Measurements from ENCODE around the gene SP8. TPM values are rescaled to one million over a fixed set of nuclear protein-coding genes. Genes with fewer than 3 reads are reported as not detected.

Gene SP8
- total RNA-seq, 1 donor from 2014 or later = not detected

DNA sequence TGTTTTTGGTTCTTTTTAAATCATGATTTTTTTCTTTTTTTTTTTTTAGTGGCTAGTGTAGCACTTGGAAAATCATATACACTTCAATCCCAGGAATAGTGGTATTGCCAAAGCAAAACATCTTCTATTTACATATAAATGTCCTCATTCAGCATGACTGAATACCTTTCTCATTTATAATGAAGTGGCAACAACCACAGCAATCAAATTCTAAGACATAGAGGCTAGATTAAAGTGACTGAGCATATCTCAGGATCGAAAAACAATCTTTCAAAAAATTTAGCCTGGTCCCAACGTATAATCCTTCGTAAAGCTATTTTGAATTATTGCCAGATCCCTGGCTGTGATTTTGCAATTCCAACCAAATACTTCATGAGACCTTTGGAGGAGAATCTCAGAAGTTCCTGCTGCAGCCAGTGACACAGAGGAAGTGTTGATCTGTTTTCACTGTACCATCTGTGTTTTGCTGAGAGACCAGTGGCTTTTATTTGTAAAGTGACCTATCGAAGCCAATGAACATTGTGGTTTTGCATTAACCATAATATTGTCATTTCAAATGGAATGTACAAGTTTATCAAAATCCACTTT lies 29.8 kb upstream of the SP8 start:
- Mint-ChIP-seq H3K27ac (no peak overlapping the region), H3K4me3 (no peak overlapping the region), H3K36me3 (ENCODE audit: low read depth) (no peaks in the 10 kb centered on the region), H3K4me1 (no peaks in the 10 kb centered on the region), H3K9me3 (no peaks in the 10 kb centered on the region), H3K27me3 (peaks cover 2% of the 10 kb centered on the region)
- intact Hi-C loops (cut with micrococcal nuclease) = no loop called here
- ATAC-seq (ENCODE audit: low read depth) (no peak), DNase-seq (no peak)
- ChIA-PET CTCF (no interaction called here), POLR2A (no interaction called here)
- TF ChIP-seq, protein P1, sequence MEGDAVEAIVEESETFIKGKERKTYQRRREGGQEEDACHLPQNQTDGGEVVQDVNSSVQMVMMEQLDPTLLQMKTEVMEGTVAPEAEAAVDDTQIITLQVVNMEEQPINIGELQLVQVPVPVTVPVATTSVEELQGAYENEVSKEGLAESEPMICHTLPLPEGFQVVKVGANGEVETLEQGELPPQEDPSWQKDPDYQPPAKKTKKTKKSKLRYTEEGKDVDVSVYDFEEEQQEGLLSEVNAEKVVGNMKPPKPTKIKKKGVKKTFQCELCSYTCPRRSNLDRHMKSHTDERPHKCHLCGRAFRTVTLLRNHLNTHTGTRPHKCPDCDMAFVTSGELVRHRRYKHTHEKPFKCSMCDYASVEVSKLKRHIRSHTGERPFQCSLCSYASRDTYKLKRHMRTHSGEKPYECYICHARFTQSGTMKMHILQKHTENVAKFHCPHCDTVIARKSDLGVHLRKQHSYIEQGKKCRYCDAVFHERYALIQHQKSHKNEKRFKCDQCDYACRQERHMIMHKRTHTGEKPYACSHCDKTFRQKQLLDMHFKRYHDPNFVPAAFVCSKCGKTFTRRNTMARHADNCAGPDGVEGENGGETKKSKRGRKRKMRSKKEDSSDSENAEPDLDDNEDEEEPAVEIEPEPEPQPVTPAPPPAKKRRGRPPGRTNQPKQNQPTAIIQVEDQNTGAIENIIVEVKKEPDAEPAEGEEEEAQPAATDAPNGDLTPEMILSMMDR (IDR thresholded peaks at IDR 0.05) = no peak

GRCh38 chr7:20804345-20804744 lies 17.7 kb upstream of the SP8 start:
- Mint-ChIP-seq H3K9me3 (peaks cover 3% of the 10 kb centered on the region), H3K4me1 (no peaks in the 10 kb centered on the region), H3K27me3 (peaks cover 16% of the 10 kb centered on the region), H3K4me3 (no peak overlapping the region), H3K36me3 (ENCODE audit: low read depth) (no peaks in the 10 kb centered on the region), H3K27ac (no peak overlapping the region)
- ChIA-PET CTCF (no interaction called here), POLR2A (no interaction called here)
- ATAC-seq (ENCODE audit: low read depth) = no peak
- TF ChIP-seq, protein P1 (IDR thresholded peaks at IDR 0.05) = no peak
- DNase-seq = no peak
- intact Hi-C loops (cut with micrococcal nuclease) = no loop called here

DNA sequence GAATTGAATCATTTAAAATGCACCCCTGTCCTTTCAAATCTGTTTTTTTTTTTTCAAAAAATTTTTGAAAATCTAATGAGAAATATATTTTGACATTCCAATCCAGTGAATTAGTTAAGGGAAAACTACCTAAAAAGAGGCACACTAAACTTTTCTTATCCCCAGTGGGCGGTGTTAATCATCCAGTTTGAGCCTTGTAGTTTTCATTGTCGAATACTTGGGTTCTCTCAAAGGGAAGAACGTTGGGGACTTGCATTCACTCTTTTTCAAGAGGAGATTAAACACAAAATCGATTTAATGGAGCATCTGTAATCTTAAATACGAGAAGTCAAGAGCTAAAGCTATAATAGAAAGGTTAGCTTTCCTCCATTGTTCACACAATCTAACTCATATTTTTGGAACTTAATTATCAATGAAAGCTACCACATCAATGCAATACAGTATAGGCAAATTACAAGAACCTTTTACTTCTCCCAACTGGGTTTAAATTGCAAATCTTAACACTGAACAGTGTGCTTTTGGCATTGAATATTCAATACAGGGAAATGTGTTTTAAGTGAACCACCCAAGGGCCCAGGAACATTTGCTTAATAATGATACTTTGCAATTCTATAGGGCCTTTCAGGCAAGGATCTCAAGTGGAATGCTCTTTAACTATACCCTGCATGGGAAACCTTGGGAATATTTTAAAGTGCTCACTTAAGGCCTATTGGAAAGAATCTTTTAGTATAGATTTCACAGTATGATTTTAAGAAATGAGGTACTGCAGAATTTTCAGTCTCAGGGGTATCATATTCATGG lies 13.1 kb upstream of the SP8 start:
- Mint-ChIP-seq H3K36me3 (ENCODE audit: low read depth) (no peaks in the 10 kb centered on the region), H3K27me3 (peaks cover 37% of the 10 kb centered on the region), H3K9me3 (no peaks in the 10 kb centered on the region), H3K27ac (no peak overlapping the region), H3K4me3 (no peak overlapping the region), H3K4me1 (peaks cover 22% of the 10 kb centered on the region)
- CTCF ChIA-PET = no interaction called here
- POLR2A ChIA-PET = no interaction called here
- TF ChIP-seq, protein P1 (IDR thresholded peaks at IDR 0.05) = no peak
- DNase-seq (no peak), ATAC-seq (ENCODE audit: low read depth) (no peak)
- intact Hi-C loops (cut with micrococcal nuclease) = loop anchor here (5.0 kb wide), 4 partner anchors 628 to 1283 kb away; partner anchors contain the start of genes POLR1F and SP4

DNA sequence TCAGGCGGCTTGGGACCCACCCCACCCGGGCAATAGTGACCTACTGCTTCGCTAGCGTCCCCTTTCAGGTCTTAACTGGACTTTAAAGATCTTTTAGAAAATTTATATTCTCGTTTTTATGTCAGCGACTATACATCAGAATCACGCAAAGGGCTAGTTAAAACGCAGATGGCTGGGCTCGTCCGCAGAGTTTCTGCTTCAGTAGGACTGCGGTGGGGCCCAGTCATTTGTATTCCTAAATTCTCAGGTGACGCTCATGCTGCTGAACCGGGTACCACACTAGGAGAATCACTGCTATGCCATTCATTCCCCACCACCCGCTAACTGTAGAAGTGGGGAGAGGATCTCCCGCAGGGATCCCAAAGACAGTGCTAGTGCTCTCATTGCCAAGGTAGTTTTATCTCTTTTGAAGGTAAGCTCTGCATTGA lies 12.0 kb upstream of the SP8 start:
- Mint-ChIP-seq H3K36me3 (ENCODE audit: low read depth) (no peaks in the 10 kb centered on the region), H3K4me3 (peak overlapping the region; percentile 76), H3K4me1 (peaks cover 22% of the 10 kb centered on the region), H3K27me3 (peaks cover 37% of the 10 kb centered on the region), H3K9me3 (no peaks in the 10 kb centered on the region), H3K27ac (no peak overlapping the region)
- no peak for ATAC-seq (ENCODE audit: low read depth)
- TF ChIP-seq, protein P1 (IDR thresholded peaks at IDR 0.05) = no peak
- POLR2A ChIA-PET = no interaction called here
- intact Hi-C loops (cut with micrococcal nuclease) = loop anchor here (5.0 kb wide), 4 partner anchors 629 to 1284 kb away; partner anchors contain the start of genes POLR1F and SP4
- CTCF ChIA-PET = no interaction called here
- no peak for DNase-seq

DNA sequence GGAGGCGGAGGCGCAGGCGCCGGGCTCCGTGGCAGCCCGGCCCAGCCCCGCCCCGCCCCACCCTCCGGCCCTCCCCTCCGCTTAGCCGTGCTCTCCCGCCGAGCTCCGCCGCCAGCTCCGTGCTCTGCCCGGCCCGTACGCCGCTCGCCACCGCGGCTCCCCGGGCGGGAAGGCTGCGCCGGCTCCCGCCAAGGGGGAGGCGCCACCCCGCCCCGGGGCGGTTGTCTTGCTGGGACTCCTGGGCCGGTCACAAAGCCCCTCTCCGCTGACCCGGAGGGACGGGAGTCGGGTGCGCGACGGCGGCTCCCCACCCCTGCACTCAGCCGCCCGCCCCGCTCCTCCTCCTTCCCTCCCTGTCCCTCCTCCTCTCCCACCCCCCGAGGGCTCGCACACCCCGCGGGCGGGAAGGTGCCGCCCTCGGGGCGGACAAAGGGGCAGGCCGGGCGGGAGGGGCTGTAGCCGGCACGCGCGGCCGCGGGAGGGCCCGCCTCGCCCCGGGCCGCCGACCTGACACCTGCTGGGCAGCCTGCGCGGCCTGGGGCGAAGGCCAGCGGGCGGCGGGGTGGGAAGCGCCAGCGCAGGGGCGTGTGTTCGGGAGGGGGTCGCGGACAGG lies 11.5 kb upstream of the SP8 start:
- POLR2A ChIA-PET = no interaction called here
- Mint-ChIP-seq H3K9me3 (no peaks in the 10 kb centered on the region), H3K27me3 (peaks cover 42% of the 10 kb centered on the region), H3K36me3 (ENCODE audit: low read depth) (no peaks in the 10 kb centered on the region), H3K4me1 (peaks cover 22% of the 10 kb centered on the region), H3K27ac (no peak overlapping the region), H3K4me3 (peak overlapping the region; percentile 76)
- TF ChIP-seq, protein P1 (IDR thresholded peaks at IDR 0.05) = no peak
- intact Hi-C loops (cut with micrococcal nuclease) = loop anchor here (5.0 kb wide), 4 partner anchors 629 to 1284 kb away; partner anchors contain the start of genes POLR1F and SP4
- DNase-seq = no peak
- peak; percentile 82 for ATAC-seq (ENCODE audit: low read depth)
- CTCF ChIA-PET = no interaction called here

Measured in activated B cell treated with CpG ODN at 0.5 μM for 24 hours (primary cell).